HG02981 (cell line): Measurements from ENCODE around the gene P2RX2.

ENCODE experiments used
- ATAC-seq: cut with Tn5 transposase; IDR thresholded peaks from one replicate; pipeline ENCODE4 v1.9.1; 2021; ENCODE audit warnings: mild to moderate bottlenecking, moderate library complexity; ENCODE audit not compliant: unreplicated experiment

Gene P2RX2

DNA sequence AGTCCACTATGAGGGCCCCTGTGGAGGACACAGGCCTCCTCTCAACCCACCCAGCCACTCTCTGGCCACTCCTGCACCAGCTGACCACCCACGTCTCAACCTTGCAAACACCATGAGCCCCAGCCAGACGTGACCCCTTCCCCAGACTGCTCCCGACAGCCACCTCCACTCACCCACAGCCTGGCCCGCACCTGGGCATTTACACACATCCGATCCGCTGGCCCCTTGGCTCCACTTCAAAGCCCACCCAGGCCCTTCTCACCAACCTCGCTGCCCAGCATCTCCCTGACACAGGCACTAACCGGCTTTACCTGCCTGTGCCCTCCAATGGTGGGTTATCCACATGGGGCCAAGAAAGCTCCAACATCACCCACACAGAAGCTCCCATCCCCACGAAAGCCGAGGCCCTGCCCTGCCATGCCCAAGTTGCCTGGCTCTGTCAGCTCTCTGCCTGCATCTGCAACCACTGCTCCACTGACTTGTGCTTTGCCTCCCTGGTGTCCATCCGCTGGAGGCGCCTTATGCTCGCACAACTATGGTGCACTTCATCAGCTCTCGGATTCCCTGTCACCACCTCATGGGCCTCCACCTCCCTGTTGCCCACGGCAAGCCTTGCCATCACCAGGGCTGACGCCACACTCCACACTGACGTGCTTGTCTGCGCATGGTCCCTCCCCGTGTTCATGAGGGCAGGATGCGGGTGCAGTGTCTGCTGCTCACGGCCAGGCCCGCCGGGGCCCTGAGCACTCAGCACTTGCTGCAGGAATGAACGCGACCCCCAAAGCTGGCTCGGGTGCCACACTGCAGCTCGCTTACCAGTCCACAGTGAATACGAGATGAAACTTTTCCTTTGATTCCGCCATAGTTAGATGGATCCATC is 16.7 kb downstream of the P2RX2 start:
- no peak for ATAC-seq

DNA sequence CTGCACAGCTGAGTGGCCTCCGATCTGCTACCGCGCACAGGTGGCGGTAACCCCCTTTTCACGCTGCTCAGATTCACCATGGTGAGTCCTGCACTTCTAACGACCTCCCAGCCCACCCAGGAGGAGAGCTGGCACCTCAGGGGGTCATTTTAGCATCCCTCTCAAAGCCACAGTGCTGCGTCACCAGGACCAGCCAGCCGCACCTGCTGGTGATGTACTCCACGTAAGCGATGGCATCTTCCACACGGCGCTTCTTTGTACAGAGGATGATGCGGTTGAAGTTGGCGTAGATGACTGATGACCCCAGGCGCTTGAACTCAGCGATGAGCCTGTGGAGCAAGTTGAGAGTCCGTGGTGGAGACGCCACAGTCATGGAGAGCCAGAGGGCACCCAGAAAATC is 19.2 kb downstream of the P2RX2 start:
- ATAC-seq, result no peak

DNA sequence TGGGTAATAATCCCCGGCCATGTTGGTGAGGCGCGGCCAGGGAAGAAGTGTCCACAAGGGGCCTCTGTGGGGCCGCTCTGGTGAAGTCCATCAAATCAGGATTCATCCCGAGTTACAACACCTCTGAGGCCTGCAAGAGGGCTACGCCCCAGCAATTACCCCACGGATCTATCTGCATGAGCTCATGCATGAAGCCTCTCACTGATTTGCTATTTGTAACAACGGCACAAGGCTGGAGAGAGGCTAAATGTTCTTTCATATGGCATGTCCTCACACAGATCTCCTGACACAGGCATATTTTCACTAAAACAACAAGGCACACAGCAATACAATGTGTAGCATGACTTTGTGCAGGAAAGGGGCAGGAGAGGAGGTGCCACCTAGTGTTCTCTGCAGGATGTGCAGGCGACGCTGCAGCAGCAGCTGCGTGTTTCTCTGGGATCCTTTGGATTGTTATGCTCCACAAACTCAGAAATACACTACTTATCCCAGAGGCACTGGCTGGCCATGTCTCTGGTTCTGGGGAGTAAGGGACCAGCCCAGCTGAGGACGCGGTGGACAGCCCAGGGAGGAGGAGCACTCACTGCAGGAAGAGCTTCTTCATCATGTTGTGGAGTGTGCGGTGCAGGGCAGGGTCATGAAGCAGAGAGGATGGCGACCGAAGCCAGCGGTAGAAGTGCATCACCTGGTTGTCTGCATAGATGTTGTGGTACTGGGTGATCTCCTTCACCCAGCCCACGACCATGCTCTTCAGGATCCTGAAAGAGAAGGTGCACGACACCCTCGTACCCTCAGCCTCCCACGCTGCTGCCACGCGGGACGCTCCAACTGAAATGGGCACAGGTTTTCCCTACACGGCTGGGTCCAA is 20.2 kb downstream of the P2RX2 start:
- no peak for ATAC-seq

DNA sequence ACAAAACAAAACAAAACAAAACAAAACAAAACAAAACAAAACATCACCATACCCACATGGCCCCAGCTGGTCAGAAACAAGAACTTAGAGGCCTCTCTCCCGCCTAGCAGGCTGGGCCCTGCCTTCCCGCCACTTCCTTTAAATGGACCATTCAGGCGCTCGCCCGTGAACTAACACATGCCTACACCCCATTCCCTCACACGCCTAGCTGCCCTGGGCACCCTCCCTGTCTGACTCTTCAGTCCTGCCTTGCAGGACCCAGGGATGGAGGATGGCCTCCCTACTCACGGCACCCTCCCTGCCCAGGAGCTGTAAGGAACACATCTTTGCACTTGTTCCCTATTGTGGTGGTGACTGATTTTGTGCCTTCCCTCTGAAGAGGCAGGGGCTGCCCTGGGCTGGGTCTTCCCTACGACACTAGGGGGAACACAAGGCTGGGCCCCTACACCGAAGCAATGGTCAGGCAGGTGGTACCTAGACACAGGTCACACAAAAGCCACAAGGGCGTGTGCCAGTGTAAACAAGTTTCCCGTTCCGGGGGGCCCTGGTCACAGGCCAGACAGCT is 21.5 kb downstream of the P2RX2 start:
- no peak for ATAC-seq

DNA sequence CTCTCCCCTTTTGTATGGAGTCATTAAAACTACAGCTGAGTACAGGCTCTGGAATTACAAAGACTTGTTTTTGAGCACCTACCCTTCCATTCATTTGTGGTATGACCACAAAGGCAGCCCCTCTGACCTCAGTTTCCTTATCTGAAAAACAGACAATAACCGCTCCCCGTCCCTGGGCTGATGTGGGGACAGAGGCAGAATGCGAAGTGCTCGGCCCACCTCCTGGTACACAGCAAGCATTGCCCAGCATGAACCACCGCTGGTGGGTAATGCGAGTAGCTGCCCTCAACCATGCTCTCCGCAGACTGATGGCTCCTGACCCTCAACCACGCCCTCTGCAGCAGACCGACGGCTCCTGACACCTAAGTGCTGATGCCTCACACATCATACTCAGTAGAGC is 22.4 kb downstream of the P2RX2 start:
- no peak for ATAC-seq

DNA sequence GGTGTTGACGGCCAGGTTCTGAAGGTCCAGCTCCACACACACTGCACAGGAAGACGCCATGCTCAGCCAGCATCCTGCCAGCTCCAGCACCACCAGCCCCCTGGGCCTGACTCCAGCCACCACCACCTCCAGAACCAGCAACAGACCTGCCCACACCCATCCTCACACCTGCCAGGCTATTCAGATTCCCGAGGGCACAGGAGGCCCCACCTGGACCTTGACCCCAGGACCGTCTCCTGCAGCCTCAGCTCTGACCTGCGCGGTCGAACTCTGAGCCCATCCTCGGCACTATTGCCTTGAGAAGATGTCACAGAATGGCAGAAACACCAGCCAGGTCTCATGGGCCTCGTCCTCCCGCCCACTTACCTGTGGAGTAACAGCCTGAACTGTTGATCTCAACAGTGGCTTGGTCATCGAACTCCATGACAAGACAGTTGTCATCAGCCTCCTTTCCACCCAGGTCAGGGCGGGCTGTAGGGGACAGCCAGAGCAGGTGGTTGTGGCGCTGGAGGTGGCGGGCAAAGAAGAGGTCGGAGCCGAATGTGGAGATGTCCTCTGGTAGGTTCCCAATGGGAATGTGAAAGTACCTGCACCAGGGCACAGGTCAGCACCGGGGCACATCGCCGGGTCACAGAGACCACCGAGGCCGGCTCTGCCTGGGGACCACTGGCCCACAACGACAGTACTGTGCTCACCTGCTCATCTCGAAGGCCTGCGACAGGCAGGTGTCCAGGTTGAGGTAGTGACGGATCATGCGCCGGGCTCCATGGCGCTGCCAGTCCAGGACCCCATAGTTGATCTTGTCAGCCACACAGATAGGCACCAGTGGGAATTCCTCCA is 23.5 kb downstream of the P2RX2 start:
- ATAC-seq, result no peak

DNA sequence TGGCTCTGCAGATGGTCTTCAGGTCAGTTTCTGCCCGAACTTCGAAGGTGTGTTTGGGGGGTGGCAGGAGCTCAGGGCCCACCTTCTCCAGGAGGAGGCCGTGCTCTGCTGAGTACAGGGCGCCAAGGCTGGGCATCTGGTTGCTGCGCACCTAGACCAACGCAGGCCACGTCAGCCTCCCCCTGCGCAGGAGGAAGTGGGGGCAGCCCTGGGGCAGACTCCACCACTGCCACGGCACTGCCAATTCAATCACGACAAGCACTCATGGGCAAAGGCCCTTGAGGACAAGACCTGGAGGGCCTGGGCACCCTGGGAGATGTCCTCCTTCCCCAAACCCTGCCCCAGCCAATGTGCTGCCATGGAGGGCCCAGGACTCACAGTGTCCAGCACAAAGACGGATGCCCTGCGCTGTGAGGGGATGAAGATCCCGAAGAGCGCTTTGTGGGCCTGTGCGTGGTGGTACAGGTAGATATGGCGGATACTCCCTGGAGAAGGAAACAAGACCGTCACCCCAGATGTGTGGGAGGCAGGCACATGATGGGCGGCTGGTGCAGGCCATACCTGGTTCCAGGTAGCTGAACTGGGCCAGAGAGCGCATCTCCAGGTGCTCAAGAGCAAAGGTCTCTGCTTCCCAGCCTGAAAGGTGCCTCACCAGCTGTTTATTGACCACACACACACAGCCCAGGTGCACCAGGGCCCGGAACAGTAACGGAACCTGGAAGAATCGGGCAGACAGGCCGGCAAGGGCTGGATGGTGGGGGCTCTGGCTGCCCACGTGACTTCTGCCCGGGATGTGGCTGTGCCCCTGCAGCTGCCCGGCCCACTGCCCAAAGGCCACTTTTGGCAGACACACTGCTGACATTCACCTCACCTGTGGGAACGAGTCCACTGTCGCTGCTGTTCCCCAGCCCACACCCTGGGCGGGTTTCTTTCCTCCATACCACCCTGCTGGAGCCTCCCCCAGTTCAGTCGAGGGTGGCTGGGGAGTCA is 24.6 kb downstream of the P2RX2 start:
- no peak for ATAC-seq

DNA sequence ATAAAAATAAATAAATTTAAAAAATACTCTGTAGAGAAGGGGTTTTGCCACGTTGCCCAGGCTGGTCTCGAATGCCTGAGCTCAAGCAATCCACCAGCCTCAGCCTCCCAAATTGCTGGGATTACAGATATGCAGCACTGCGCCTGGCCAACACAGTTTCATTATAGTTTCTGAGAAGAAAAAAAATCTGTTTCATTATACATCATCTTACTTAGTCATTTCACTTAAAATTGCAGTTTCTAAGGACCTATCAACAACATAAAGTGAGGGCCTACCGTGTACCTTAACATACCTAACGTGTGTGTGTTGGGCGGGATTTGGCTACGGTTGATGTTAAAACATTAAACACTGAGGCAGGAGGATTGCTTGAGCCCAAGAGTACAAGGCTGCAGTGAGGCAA is 28.3 kb downstream of the P2RX2 start:
- no peak for ATAC-seq

DNA sequence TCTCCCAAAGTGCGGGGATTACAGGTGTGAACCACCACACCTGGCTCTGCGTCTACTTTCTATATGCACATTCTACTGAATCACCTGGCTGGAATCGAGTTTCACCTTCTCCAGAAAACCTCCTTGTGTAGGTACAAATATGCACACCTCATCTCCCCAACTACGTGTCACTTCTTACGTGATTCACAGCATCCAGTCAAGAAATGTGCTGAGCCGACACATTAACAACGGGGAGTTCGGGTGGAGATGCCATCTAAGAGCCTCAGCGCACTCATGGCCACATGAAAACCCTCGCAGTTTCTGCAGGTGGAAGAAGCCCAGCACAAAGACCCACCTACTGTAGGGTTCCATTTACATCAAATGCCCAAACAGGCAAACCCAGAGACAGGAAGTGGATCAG is 29.3 kb downstream of the P2RX2 start:
- ATAC-seq, result no peak

DNA sequence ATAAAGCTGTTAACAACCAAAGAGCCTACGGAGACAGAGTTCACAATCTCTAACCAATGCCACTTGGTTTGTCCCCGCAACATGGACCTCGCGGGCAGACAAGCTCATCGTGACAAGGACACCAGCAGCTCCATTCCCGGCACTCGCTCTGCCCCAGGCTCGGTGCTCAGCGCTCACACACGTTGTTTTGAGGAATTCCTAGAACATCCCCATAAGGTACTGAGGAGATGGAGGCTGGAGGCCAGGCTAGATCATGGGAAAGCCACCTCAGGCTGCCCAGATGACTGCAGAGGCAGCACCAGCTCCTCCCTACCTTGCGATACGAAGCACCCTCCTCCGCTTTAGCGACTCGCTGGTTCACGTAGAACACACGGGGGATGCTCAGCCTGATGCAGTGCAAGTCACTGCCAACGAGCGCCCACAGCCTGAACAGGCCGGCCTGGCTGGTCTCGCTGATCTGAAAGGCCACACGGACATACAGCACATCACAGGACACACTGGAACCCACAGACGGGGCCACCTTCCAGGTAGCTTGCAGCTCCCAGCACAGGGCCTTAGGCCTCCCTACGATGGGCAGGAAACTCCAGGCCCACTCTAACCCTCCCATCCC is 30.1 kb downstream of the P2RX2 start:
- ATAC-seq, result no peak

DNA sequence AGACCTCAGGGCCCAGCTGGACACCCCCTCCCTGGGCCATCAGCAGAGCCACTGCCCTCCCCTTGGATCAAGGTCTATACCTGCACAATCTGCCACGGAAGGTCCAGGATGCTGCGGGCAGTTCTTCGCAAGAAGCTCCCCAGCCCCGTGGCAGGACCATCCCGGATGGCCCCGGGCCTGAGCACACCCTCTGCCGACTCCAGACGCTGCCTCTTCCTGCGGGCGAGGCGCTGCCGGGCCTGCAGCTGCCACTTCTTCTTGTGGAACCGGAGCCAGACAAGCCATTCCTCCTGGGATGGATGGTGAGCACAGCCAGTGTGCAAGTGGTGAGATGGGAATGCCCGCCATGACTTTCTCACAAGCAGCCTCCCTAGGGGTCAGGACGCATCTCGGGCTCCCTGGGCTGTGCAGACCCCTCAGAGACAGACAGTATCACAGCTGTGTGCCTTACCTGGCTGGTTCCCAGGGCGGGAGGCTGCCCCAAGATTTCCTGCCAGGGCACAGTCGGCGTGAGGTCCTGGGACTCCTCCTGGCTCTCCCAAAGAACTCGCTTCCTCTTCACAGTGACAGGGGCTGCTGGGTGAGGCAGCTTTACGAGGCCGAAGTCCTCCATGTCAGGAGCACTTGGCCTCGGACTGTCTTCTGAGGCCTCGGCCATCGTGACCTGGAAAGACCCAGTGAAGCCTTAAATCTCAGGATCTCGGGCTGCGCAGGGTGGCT is 30.8 kb downstream of the P2RX2 start:
- no peak for ATAC-seq

DNA sequence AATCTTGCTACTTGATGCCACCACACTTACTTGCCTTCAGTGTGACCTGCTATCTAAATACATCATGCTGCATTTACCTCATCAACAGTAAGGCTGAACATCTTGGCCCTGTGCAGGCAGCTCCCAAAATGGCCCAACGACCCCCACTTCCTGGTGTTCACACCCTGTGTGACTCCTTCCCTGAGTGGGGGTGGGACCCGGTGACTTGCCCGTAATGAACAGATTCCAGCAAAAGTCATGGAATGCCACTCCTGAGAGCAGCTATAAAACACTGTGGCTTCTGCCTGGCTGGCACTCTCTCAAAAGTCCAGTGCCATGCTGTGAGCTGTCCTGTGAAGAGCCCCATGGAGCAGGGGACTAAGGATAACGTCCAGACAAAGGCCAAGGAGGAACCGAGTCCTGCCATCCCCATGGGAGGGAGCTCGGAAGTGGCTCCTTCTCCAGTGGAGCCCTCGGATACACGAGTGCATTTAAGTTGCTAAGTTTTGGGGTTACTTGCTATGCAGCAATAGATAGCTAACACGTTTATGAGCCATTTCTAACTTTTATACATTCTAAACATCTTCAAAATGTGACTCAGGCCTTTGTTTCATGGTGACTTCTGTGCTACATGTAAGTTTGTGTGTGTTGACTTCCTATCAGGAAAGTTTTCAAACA is 33.0 kb downstream of the P2RX2 start:
- ATAC-seq, result no peak

DNA sequence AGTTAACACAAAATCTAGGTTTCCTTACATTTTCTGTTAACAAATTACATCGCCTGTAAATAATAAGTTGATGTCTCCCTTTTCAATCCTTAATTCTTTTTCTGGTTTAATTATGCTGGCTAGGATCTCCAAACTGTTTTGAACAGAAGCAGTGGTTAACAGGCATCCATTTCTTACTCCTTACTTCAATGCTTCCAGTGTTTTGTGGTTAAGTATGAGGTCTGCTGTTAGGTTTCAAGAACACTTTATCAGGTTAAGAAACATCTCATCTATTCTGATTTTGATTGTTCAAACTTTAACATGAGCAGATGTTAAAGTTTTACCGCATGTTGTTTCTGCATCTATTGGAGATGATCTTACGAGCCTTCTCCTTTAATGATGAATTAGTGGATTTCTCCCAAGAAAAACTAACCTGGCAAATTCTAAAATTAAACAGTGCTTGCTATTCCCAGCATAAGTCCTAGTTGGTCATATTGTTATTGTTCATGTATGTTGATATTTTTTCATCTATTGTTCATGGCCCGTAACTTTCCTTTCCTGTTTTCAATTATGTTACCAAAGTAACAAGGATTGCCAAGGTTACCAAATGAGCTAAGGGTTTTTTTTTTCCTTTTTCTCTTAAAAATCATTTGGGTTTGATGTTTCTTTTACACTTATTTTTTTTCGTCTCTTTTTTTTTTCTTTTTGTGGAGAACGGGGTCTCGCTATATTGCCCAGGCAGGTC is 35.2 kb downstream of the P2RX2 start:
- no peak for ATAC-seq

DNA sequence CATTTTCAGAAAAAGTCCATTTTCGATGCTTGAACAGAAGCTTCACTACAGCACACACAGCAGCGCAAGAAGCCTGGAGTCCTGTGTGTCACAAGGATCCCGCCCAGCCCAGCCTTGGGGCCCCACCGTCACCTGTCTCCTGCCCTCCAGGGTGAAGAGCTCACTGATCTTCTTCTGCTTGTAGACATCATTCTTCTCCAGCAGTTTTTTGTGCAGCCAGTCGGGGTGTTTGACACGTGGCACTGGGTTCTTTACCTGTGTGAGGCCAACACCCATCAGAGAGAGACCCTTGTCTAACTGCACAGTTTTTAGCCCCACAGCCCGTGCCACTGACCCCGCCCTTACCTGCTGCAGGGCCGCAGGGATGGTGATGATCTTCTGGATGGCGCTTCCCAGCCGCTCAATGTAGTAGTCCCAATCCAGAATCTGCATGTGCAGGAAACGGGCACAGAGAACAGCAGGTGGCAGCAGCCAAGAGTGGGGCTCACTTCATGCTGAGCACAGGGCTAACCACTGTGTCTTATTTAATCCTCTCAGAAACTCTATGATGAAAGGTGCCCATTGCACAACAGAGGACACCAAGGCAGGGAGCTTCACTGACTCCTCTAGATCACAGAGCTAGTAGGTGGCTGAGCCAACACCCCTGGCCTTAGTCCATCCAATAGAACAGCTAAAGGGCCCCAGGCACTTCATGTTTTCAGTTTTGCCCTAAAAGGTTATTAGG is 38.6 kb downstream of the P2RX2 start:
- no peak for ATAC-seq

DNA sequence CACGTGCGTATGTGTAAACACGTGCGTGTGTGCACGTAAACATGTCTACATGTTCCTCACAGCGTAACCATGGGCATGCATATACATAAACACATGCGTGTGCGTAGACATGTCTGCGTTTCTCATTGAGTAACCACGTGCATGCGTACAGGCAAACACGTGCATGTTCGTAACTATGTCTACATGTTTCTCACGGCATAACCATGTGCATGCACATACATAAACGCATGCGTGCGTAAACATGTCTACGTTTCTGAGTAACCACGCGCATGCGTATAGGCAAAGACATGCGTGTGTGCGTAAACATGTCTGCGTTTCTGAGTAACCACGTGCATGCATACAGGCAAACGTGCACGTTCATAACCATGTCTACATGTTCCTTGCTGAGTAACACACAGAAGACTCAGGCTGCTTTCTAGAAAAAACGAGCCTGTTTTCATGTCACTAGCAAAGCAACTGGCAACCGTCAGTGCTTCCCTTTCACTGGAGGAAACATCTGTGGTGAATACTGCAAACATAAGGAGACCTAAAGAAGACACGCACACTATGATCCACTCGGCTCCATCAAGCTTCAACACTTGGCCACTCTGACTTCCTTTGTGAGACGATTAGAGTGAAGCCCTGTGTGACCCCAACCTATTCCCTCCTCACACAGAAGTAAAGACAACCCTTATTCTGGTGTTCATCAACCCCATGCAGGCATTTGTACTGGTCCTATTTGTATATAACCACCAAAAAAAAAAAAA is 39.7 kb downstream of the P2RX2 start:
- no peak for ATAC-seq

DNA sequence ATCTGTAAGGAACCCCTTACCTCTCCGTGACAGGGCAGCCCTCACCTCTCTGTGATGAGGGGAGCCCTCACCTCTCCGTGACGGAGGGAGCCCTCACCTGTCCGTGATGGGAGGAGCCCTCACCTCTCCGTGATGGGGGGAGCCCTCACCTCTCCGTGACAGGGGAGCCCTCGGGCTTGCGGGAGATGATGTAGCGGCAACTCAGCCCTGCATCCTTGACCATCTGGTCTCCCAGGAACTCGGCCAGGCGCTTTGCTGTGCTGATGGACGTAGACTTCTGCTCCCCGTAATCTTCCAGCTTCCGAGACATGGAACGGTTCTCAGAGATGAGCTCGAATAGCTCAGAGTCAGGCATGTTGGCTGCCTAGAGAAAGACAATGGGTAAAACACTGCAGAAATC is 40.6 kb downstream of the P2RX2 start:
- no peak for ATAC-seq
